Measurements from ENCODE around the gene SNTB2.

SNTB2 gene

DNA sequence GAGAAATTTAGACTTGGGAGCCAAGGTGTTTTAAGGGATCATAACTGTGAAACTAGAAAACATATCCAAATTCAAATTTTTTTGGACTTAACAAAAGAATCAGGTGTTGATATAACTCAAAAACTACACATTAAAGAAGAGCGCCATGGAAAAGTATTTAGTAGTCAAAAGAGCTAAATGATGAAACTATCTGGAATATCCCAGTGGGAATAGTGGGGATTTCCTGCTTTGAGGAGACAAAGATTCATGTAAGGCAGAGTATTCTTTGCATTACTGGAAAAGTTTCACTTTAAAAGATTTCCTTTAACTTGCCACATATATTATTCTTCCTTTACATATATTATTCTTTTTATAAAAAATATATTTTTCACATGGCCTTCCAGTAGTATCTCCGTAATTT lies 83.9 kb downstream of the SNTB2 start:
- peaks cover 0 to 19% (median 10%) of the 10 kb centered on the region in 3 donors for H3K36me3 ChIP-seq
- no peak overlapping the region for H3K4me3 ChIP-seq
- H3K4me1 ChIP-seq: peaks cover 0 to 21% (median 5%) of the 10 kb centered on the region in 4 donors
- TF ChIP-seq, protein P1, sequence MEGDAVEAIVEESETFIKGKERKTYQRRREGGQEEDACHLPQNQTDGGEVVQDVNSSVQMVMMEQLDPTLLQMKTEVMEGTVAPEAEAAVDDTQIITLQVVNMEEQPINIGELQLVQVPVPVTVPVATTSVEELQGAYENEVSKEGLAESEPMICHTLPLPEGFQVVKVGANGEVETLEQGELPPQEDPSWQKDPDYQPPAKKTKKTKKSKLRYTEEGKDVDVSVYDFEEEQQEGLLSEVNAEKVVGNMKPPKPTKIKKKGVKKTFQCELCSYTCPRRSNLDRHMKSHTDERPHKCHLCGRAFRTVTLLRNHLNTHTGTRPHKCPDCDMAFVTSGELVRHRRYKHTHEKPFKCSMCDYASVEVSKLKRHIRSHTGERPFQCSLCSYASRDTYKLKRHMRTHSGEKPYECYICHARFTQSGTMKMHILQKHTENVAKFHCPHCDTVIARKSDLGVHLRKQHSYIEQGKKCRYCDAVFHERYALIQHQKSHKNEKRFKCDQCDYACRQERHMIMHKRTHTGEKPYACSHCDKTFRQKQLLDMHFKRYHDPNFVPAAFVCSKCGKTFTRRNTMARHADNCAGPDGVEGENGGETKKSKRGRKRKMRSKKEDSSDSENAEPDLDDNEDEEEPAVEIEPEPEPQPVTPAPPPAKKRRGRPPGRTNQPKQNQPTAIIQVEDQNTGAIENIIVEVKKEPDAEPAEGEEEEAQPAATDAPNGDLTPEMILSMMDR (IDR thresholded peaks at IDR 0.05): no peak
- no peak for DNase-seq
- H3K27me3 ChIP-seq: no peaks in the 10 kb centered on the region
- H3K27ac ChIP-seq: no peak overlapping the region
- intact Hi-C loops (cut with DNase I; ENCODE audit: low total_unique reads): no loop called here
- no peaks in the 10 kb centered on the region for H3K9me3 ChIP-seq

DNA sequence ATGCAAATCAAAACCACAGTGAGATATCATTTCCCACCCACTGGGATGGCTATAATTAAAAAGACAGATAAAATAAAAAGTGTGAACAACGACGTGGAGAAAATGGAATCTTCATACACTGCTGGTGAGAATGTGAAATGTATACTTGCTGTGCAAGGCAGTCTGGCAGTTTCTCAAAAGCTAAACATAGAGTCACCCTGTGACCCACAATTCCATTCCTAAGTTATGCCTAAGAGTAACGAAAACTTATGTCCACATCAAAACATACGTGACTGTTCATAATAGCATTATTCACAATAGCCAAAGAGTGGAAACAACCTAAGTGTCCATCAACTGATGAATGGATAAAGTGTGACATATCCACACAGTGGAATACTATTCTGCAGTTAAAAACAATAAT lies 86.0 kb downstream of the SNTB2 start:
- H3K9me3 ChIP-seq: no peaks in the 10 kb centered on the region
- no peak for DNase-seq
- peaks cover 0 to 41% (median 23%) of the 10 kb centered on the region in 4 donors for H3K4me1 ChIP-seq
- intact Hi-C loops (cut with DNase I; ENCODE audit: low total_unique reads): no loop called here
- no peaks in the 10 kb centered on the region for H3K27me3 ChIP-seq
- H3K27ac ChIP-seq: peak overlapping the region in 1 of 2 donors; percentile 19
- H3K4me3 ChIP-seq: no peak overlapping the region
- H3K36me3 ChIP-seq: peaks cover 0 to 19% (median 10%) of the 10 kb centered on the region in 3 donors
- TF ChIP-seq, protein P1 (IDR thresholded peaks at IDR 0.05): no peak

DNA sequence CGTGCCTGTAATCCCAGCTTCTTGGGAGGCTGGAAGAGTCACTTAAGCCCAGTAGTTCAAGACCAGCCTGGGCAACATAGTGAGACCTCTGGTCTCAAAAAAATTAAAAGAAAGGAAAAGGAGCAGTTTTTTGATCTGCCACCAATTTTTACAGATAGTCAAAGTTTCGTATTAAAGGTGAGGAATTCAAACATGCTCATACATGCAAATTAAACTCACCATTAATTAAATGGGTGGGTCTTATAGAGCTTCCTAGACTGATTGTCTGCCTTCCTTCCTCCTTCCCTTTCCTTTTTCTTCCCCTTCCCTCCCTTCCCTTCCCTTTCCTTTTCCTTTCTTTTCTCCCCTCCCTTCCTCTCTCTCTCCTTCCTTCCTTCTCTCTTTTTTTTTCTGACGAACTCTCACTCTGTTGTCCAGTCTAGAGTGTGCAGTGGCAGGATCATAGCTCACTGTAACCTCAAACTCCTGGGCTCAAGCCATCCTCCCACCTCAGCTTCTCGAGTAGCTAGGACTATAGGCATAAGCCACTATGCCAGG lies 87.8 kb downstream of the SNTB2 start:
- intact Hi-C loops (cut with DNase I; ENCODE audit: low total_unique reads): no loop called here
- Histone ChIP-seq H3K36me3 (peaks cover 0 to 19% (median 10%) of the 10 kb centered on the region in 3 donors), H3K4me3 (no peak overlapping the region), H3K4me1 (peaks cover 0 to 41% (median 23%) of the 10 kb centered on the region in 4 donors), H3K27me3 (no peaks in the 10 kb centered on the region), H3K27ac (peak overlapping the region in 1 of 2 donors; percentile 55), H3K9me3 (no peaks in the 10 kb centered on the region)
- TF ChIP-seq, protein P1 (IDR thresholded peaks at IDR 0.05): no peak
- DNase-seq: no peak

DNA sequence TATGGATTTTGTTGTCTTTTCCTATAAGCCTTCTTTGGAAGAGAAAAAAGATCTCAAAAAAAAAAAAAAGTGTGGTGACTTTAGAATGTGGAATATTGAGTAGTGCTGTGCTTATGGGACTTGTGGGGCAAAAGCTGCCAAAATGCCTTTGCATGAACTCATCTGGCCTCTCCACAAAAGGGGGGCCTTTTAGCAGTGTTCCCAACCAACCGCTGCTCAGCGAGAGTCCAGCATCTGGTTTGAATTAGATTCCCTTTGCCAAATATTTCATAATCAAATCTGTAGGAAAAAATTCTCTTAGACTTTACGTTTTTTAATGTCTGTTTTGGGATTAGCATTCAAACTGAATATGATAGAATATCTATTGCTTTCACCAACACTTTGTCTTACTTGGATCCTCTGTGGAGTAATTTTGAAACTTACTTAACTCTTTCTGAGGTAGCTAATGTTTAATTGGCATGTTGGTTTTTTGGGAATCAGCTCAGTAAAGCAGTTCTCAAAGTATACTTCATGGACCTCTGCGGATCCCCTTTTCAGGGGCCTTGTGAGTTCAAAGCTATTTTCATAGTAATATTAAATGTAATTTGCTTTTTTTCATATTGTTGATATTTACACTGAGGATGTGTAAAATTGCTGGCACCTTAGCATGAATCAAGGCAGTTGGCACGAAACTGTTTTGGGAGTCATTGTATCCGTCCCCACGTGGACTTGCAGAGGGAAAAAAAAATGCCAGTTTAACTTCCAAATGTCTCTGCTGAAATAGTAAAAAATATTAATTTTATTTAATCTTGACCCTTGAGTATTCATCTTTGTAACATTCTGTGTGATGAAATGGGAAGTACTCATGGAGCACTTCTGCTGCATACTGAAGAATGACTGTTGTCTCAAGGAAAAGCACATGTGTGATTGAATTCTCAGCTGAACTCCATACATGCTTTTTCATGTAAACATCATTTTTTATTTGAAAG lies 89.5 kb downstream of the SNTB2 start:
- peak; percentile 77 to 85 for DNase-seq
- H3K36me3 ChIP-seq: peaks cover 0 to 4% (median 0%) of the 10 kb centered on the region in 3 donors
- intact Hi-C loops (cut with DNase I; ENCODE audit: low total_unique reads): no loop called here
- TF ChIP-seq, protein P1 (IDR thresholded peaks at IDR 0.05): no peak
- peaks cover 0 to 41% (median 23%) of the 10 kb centered on the region in 4 donors for H3K4me1 ChIP-seq
- no peaks in the 10 kb centered on the region for H3K9me3 ChIP-seq
- no peak overlapping the region for H3K4me3 ChIP-seq
- peak overlapping the region in 1 of 2 donors; percentile 55 for H3K27ac ChIP-seq
- H3K27me3 ChIP-seq: no peaks in the 10 kb centered on the region

DNA sequence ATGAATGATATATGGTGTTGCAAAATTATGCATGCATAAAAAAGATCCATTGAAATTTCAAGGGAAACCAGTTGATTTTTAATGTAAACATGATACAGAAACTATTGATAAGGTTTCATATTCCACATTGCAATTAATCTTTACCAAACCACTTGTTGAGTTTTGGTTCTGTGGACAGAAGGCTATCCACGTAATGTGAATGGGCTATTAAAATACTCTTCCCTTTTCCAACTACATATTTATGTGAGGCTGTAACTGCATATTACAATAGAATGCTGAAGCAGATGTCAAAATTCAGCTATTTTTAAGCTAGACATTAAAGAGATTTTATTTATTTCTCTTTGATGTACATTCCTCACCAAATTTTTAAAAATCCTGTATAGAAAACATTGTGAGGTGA lies 90.4 kb downstream of the SNTB2 start:
- Histone ChIP-seq H3K36me3 (no peaks in the 10 kb centered on the region), H3K9me3 (no peaks in the 10 kb centered on the region), H3K4me3 (no peak overlapping the region), H3K27ac (peak overlapping the region in 1 of 2 donors; percentile 55), H3K27me3 (no peaks in the 10 kb centered on the region), H3K4me1 (peaks cover 0 to 41% (median 23%) of the 10 kb centered on the region in 4 donors)
- intact Hi-C loops (cut with DNase I; ENCODE audit: low total_unique reads): no loop called here
- TF ChIP-seq, protein P1 (IDR thresholded peaks at IDR 0.05): no peak
- no peak for DNase-seq

Data from tibial artery (tissue), 4 donors.